MG63 (cell line): Measurements from ENCODE around the gene AK9. TPM values are rescaled to one million over a fixed set of nuclear protein-coding genes. Genes with fewer than 3 reads are reported as not detected.

Experiments
- DNase-seq: peaks from one replicate; pipeline ENCODE4 v3.0.0-alpha.2; 2020
- H3K27me3 ChIP-seq: fragments of 250-450 bp; sonication (Bioruptor Pico); 2 replicates; pipeline ENCODE4 v1.5.1; 2020; ENCODE audit warnings: mild to moderate bottlenecking, moderate library complexity
- H3K36me3 ChIP-seq: fragments of 250-450 bp; sonication (Bioruptor Pico); 2 replicates; pipeline ENCODE4 v1.5.1; 2020; ENCODE audit warnings: mild to moderate bottlenecking, moderate library complexity
- H3K4me3 ChIP-seq: fragments of 250-450 bp; sonication (Bioruptor Pico); 2 replicates; pipeline ENCODE4 v1.5.1; 2020; ENCODE audit warnings: mild to moderate bottlenecking, moderate library complexity
- H3K9me3 ChIP-seq: fragments of 250-450 bp; sonication (Bioruptor Pico); 2 replicates; pipeline ENCODE4 v1.5.1; 2020; ENCODE audit warnings: mild to moderate bottlenecking, moderate library complexity
- total RNA-seq: library from RNA; depleted of rRNA; stranded (reverse); fragments of >200 nt; shearing (Covaris generic); gene quantifications from 2 replicates; pipeline ENCODE4 v1.2.3, GENCODE V29; 2014; ENCODE audit warnings: low replicate concordance

Gene AK9
- total RNA-seq, 1 experiment from 2014 or later = 2.6 TPM

DNA sequence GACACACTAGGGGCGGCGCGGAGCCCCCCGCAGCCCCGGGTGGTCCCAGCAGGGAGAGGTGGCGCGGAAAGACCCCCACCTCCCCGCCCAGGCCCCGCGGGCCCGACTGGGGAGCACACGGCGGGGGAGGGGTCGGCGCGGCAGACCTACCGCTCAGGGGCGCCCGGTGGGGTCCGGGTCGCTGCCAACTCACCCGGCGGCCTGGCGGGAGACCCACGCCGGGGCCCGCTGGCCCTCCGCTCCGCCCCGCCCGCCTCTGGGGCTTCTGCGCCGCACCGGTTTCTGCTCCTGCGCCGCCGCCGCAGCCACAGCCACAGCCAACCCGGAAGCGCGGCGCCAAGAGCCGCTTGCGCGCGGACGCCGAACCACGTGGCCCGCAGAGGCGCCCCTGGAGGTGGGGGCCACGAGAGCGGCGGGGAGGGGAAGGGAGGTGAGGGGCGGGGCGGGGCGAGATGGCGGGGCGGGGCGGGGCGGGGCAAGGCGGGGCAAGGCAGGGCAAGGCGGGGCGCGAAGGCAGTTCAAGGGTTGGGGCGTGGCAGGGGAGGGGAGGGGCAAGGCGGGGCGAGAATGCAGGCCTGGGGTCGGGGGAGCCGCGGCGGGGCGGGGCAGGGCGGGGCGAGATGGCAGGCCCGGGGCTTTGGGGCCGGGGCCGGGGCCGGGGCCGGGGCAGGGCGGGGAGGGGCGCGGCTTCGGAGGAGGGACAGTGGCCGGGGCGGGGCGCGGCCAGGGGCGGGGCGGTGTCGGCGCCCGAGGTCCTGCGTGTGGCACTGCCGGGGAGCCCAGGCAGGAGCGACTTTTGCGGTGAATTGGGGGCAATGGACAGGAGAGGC is 207.9 kb downstream of the AK9 start, which contains the start of gene ZBTB24:
TSS of gene ZBTB24 (minus strand) at position 315 of the 830 bp plus-strand sequence. CDS start 1,193 bp downstream, outside the sequence.
- no peaks in the 10 kb centered on the region for H3K27me3 ChIP-seq
- DNase-seq = peak; percentile 90
- peak within 1 kb of the TSS; percentile 95 for H3K4me3 ChIP-seq
- peaks cover 36% of the 10 kb centered on the region for H3K36me3 ChIP-seq
- H3K9me3 ChIP-seq = no peaks in the 10 kb centered on the region

DNA sequence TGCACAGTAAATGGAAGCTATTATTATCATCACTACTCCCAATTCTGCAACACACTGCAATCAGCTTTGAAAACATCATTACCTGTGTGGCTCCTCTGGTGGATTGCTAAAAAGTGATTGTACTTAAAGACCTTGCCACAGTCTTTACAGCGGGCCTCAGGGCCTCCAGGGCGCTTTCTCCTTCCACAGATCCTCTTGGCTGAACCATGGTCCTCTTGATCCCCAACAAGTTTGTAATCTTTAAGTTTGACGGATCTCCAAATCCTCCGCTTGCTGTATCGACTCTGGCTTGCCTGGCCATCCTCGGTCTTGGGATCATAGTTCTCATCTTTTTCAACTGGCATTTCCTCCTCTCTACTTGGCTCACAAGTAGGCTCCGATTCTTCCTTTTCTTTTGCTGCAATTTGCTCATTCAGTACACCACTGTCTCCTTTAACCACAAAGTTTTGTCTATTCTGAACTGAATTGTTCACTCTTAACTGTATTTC is 210.0 kb downstream of the AK9 start:
- DNase-seq = no peak
- no peaks in the 10 kb centered on the region for H3K27me3 ChIP-seq
- H3K36me3 ChIP-seq = peaks cover 54% of the 10 kb centered on the region
- H3K4me3 ChIP-seq = no peak overlapping the region
- no peaks in the 10 kb centered on the region for H3K9me3 ChIP-seq

DNA sequence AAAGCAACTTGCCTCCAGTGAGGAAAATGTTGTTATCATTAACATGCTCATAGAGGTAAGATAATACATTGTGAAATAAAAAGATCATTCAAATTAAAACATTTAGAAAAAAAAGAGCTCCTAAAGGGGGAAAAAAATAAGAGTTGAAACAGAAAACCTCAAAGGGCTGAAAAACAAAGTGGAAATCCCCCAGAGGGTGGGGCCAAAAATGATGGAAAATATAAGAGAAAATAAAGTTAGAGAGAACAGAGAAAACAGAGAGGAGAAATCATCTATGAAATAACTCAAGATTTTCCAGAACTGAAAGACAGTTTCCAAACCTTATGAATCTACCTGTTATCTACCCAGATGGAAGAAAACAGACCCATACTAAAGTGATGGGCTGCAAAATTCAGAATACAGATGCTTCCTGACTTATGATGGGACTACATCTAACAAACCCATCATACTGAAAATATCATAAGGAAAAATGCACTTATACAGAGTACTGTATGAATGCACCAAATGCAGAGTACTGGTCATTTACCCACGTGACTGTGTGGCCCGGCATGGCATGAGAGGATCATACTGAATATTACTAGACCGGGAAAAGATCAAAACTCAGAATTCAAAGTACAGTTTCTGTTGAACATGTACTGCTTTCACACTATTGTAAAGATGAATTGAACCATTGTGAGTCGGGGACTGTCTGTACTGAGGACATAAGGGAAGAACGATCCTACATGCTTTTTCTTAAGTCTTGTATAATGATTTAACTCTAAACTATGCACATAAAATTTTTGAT is 212.0 kb downstream of the AK9 start:
- Histone ChIP-seq H3K36me3 (peaks cover 72% of the 10 kb centered on the region), H3K27me3 (no peaks in the 10 kb centered on the region), H3K9me3 (no peaks in the 10 kb centered on the region), H3K4me3 (no peak overlapping the region)
- no peak for DNase-seq

DNA sequence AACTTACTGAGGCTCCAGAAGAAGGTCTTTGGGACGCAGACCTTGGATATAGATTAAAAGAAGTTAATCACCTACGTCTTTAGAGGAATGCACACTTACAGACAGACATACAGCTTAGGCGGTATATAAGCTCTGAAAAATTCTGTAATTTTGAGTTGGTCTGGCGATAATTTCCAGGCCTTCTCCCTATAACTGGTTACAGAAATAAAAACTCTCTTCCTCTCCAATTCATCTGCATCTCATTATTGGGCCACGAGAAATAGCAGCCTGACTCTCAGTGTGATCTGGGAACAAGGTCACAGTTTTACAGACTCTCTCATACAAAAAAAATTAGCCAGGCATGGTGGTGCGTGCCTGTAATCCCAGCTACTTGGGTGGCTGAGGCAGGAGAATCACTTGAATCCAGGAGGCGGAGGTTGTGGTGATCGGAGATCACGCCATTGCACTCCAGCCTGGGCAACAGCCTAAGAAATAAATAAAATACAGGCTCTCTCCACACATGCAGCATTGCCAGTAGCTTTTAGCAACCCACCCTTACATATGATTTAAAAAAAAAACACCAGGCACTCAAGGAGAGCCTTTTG is 212.7 kb downstream of the AK9 start:
- Histone ChIP-seq H3K4me3 (no peak overlapping the region), H3K9me3 (no peaks in the 10 kb centered on the region), H3K27me3 (no peaks in the 10 kb centered on the region), H3K36me3 (peaks cover 76% of the 10 kb centered on the region)
- DNase-seq = no peak

DNA sequence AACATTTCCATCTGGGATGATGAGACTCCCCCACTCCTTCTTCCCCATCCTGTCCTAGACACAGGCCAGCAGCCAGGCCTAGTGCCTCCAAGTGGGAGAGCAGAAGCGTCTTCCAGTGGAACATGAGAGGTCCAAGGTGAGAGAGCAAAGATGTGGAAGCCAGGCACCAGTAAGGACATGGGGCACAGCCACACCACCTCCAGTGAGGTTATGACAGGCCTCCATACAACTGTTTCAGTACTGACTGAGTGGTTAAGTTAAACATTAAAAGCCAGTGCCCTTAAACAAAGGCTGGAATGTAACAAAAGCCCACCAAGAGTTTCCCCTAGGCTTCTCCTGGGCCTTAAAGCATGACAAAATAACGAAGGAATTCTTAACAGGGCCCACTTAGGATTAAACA is 213.3 kb downstream of the AK9 start:
- Histone ChIP-seq H3K36me3 (peaks cover 81% of the 10 kb centered on the region), H3K4me3 (no peak overlapping the region), H3K9me3 (no peaks in the 10 kb centered on the region), H3K27me3 (no peaks in the 10 kb centered on the region)
- DNase-seq = no peak

DNA sequence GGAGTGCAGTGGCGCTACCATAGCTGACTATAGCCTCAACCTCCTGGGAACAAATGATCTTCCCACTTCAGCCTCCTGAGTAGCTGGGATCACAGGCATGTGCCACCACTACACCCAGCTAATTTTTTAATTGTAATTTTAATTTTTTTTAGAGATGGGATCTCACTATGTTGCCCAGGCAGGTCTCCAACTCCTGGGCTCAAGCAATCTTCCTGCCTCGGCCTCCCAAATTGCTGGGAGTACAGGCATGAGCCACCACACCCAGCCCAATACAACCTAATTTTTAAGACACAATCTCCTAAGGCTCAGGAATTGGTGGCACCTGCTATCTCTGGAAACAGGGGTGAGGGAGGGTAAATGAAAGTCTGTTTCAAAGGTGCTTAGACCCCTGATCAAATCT is 213.8 kb downstream of the AK9 start:
- Histone ChIP-seq H3K9me3 (no peaks in the 10 kb centered on the region), H3K27me3 (no peaks in the 10 kb centered on the region), H3K36me3 (peaks cover 84% of the 10 kb centered on the region), H3K4me3 (no peak overlapping the region)
- DNase-seq = no peak

DNA sequence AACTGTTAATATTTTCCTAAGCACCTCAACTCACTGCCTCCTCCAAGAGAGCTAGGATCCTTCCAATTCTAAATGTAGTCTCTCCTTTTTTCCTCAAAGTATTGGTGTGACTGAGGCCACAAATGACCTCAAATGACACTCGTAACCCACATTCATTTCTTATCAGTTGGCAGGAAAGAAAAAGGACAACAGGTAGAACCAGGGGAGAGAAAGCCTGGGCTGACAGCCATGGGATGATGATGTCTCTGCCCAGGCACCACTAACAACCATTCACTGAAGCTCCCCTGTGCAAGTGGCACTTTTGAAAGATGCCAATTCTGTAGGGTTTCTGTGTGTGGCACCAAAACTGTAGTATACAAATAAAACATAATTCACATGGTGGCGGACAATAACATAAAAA is 215.4 kb downstream of the AK9 start:
- Histone ChIP-seq H3K4me3 (no peak overlapping the region), H3K36me3 (peaks cover 84% of the 10 kb centered on the region), H3K27me3 (no peaks in the 10 kb centered on the region), H3K9me3 (no peaks in the 10 kb centered on the region)
- no peak for DNase-seq

DNA sequence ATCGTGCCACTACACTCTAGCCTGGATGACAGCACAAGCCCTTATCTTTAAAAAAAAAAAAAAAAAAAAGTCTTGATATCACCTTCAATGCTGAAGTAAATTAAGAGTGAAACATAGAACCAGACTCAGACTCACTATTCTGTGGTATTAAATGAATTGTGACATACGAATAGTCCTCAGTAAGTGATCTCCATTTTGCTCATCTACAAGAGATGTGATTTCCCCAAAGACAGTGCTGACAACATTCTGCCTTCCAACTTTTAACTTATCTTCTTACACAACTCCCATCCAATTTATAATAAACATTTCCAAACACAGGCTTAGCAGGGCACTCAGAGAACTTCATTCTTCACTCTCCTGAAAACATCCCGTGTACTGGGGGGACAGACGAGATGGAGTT is 216.0 kb downstream of the AK9 start:
- no peak overlapping the region for H3K4me3 ChIP-seq
- peaks cover 78% of the 10 kb centered on the region for H3K36me3 ChIP-seq
- H3K9me3 ChIP-seq = no peaks in the 10 kb centered on the region
- DNase-seq = no peak
- no peaks in the 10 kb centered on the region for H3K27me3 ChIP-seq

DNA sequence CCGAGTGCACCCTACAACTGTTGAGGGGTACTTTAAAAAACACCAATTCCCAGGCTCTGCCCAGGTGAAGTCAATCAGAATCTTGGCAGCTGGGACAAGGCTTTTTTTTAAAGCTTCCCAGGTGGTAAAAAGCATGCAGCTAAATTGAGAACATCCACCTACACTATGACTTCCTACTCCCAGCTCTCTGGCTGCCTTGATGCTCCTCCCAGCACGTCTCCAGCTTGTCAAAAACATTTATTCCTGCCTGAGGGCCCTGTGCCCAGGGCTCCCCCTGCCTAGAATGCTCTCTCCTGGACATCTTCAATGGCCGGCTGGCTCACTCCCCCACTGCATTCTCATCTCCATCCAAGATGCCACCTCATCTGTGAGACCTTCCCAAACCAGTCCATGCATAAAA is 217.9 kb downstream of the AK9 start:
- peaks cover 76% of the 10 kb centered on the region for H3K36me3 ChIP-seq
- H3K4me3 ChIP-seq = no peak overlapping the region
- DNase-seq = no peak
- no peaks in the 10 kb centered on the region for H3K27me3 ChIP-seq
- H3K9me3 ChIP-seq = no peaks in the 10 kb centered on the region

DNA sequence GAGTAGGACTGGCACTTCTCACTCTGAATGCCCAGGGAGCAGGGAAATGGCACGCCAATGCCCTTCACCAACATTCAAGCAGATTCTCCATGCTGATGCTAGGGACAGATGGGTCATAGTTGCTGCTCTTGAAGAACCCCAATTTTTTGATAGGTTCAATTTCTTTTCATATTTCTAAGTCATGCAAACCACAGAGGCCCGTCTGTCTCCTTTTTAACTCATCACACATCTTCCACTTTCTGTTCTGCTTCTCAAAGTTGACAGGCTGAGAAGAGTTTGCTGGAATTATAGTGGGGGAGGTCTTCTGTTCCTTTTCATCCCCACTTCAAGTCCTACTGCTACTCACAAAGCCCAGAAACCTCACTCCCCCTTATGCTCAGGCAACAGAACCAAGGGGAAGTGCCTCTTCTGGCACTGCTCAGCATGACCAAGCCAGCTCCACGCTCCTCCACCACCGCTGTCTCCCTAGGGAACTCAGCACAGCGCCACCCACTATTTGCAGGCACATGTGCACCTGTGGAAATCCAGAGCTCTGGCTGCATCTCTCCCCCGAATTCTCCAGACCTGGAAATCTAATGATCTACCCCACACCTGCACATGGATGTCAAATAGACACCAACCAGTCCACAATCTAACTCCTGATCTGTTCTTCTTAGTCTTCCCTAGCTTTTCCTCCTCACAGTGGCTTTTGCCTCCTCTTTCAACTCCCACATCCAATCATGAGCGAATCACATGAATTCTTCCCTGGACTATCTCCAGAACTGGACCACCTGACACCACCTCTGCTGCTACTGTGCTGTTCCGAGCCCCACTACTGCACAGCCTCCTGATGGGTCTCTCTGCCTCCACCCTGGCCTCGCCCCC is 218.6 kb downstream of the AK9 start:
- H3K27me3 ChIP-seq = no peaks in the 10 kb centered on the region
- peaks cover 76% of the 10 kb centered on the region for H3K36me3 ChIP-seq
- no peak for DNase-seq
- H3K4me3 ChIP-seq = no peak overlapping the region
- no peaks in the 10 kb centered on the region for H3K9me3 ChIP-seq

DNA sequence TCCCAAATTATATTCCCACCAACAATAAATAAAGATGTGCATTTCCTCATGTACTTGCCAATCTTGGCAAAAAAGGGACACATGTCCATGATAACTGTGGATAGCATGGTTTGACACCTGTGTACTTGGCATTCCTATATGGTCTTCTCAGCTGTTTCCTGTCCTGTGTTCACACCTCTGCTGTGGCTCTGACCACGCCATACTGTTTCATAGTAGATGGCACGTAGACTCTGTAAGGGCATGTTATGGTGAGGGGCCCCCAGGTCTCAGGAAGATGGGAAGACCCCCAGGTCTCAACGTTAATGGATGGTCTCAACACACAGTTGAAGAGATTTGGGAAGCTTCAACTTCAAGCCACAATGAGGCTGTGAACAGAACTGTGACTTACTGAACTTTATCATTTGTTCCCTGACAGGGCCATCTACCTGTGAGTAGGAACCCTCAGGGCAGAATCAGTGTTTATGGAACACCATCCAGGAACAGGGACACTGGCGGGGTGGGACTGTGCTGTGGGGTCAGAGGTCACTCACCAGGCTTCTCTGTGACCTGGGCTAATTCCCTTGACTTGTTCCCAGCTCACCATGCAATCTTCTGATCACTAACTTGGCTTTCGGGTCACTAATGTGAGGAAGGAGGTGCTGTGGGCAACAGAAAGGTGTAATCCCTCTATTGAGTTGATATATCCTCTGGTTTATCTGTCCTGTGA is 219.7 kb downstream of the AK9 start:
- Histone ChIP-seq H3K36me3 (peaks cover 77% of the 10 kb centered on the region), H3K4me3 (no peak overlapping the region), H3K27me3 (no peaks in the 10 kb centered on the region), H3K9me3 (no peaks in the 10 kb centered on the region)
- no peak for DNase-seq

DNA sequence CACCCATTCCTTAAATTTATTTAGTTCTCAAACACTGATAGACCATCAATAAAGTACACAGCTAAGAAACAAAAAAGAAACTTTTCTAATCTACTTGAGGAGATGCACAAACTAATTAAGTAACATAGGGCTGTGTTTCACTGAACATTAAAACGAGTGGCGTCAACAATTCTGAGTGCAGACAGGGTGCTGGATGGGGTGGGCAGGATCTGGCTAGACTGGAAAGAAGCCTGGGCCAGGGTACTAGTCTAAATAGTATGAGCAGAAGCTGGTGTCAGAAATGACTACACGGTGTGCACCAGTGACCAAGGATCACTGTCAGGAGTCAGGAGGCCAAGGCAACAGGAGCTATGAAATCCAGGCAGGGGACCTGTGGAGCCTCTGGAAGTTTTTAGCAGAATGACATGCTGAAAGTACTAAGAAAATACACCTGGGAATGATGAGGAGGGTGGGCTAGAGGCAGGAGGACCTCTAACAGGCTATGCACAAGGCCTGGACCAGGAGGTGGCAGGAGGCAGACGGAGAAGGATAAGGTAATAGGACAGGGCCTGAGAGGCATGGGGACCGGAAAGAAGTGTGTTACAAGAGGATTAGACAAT is 221.3 kb downstream of the AK9 start:
- Histone ChIP-seq H3K9me3 (no peaks in the 10 kb centered on the region), H3K4me3 (no peak overlapping the region), H3K36me3 (peaks cover 79% of the 10 kb centered on the region), H3K27me3 (no peaks in the 10 kb centered on the region)
- no peak for DNase-seq

DNA sequence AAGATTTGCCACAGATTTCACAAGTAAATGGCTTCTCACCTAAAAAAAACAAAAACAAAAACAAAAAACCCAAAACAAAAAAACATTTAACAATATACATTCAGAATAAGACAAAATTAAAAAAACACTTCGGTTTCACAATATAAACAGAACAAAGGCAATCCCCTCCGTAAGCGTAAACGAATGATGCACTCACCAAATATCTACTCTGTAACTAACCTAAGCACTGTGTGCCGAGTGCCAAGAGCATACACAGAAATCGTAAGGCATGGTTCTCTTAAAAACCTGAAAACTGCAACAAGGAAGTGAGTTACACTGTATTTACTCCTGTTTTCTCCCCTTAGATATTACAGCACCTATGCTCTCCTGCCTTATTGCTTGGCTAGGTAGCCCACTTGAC is 223.3 kb downstream of the AK9 start:
- no peak for DNase-seq
- no peak overlapping the region for H3K4me3 ChIP-seq
- peaks cover 83% of the 10 kb centered on the region for H3K36me3 ChIP-seq
- no peaks in the 10 kb centered on the region for H3K27me3 ChIP-seq
- H3K9me3 ChIP-seq = no peaks in the 10 kb centered on the region

DNA sequence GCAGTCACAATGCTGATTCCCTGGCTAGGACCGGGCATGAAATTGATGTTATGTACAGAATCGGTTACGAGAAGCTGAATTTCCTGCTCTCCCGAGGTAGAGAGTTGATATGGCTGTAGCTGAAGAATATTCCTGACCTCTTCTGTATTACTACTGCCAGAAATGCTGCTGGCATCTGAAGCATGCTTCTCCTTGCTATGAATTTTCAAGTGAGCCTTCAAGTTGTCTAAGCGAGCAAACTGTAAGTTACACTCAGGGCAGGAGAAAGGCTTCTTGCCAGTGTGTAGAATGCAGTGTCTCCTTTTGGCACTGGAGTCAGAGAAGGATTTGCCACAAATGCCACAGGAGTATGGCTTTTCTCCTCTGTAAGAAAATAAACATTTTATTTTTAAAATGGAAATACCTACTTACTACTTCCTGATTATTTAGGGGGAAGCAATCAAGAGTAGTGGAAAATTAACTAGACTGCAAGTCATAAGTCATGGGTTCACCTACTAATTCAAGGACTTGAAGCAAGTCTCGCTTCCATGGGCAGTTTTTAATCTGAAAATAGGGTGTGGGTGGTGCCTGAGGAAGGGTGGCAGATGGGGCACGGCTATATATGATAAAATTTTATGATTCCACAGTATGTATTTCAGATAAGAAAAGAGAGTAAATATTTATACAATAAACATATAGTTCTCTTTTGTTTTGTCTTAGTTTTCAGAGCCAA is 224.6 kb downstream of the AK9 start:
- Histone ChIP-seq H3K9me3 (no peaks in the 10 kb centered on the region), H3K36me3 (peaks cover 84% of the 10 kb centered on the region), H3K27me3 (no peaks in the 10 kb centered on the region), H3K4me3 (no peak overlapping the region)
- no peak for DNase-seq

DNA sequence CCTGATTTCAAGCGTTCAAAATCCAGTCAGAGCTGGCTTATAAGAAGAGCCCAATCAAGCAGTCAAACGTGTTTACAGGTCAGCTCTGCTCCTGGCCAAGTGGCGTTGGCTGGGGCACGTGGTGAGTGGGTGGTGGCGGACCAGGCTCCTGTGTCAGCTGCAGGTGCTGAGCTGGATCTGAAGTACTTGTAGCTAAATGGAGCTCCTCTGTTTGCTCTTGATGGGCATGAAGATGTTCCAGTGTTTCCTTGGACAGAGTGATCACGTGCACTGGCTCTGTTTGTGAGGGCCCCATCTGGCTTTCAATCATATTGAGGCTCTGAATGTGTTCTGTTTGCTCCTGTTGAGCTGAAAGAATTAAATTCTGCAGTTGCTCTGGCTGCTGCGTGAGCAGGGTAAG is 225.2 kb downstream of the AK9 start:
- H3K9me3 ChIP-seq = no peaks in the 10 kb centered on the region
- H3K4me3 ChIP-seq = no peak overlapping the region
- no peaks in the 10 kb centered on the region for H3K27me3 ChIP-seq
- DNase-seq = no peak
- H3K36me3 ChIP-seq = peaks cover 81% of the 10 kb centered on the region
